ENCODE data around the gene RPP40.

DNA sequence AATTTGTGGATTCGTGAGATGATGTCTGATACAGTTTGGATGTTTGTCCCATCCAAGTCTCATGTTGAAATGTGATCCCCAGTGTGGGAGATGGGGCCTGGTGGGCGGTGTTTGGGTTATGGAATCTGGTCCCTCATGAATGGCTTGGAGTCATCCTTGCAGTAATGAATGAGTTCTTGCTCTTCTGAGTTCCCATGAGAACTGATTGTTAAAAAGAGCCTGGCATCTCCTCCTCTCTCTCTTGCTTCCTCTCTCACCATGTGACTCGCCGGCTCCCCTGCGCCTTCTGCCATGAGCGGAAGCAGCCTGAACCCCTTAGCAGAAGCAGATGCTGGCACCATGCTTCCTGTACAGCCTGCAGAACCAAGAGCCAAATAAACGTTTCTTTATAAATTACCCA lies 30.5 kb upstream of the RPP40 start:
- TF ChIP-seq CTCF (IDR thresholded peaks at IDR 0.05) (no peak), POLR2A (IDR thresholded peaks at IDR 0.05) (no peak)

Data from esophagus squamous epithelium (tissue), 4 donors.